HEK293T (cell line): ENCODE data around the gene C1orf115.
"Not testable (repeated sequence)": the region's sequence is repeated elsewhere in the genome, so short reads cannot be mapped to it uniquely, and the experiment has no call there.

Source experiments
- CTCF ChIA-PET: fragments of 350-600 bp; formaldehyde crosslinking; extraction: SDS; loops from one replicate; lab custom pipeline; 2021; ENCODE audit warnings: antibody characterized with exemption, inconsistent platforms; lab: Yijun Ruan, JAX
- POLR2A ChIA-PET: fragments of 350-600 bp; formaldehyde crosslinking; extraction: SDS; loops from one replicate; lab custom pipeline; 2020; ENCODE audit warnings: antibody characterized with exemption, inconsistent platforms; lab: Yijun Ruan, JAX
- DNase-seq: peaks from one replicate; pipeline ENCODE4 v3.0.0; 2012; ENCODE audit warnings: mixed read lengths; ENCODE audit errors: extremely low spot score
- ARNT ChIP-seq: fragments of 450-650 bp; IDR thresholded peaks from 2 replicates; pipeline ENCODE4 v1.6.1; 2017; ENCODE audit warnings: mild to moderate bottlenecking
- BHLHE40 ChIP-seq: fragments of 450-650 bp; IDR thresholded peaks from 2 replicates; pipeline ENCODE4 v1.6.1; 2016; ENCODE audit warnings: mild to moderate bottlenecking, moderate library complexity, borderline replicate concordance
- CTBP1 ChIP-seq: fragments of 450-650 bp; IDR thresholded peaks from 2 replicates; pipeline ENCODE4 v1.6.1; 2016; ENCODE audit warnings: borderline replicate concordance
- ELF4 ChIP-seq: fragments of 450-650 bp; IDR thresholded peaks from 2 replicates; pipeline ENCODE4 v1.6.1; 2017; ENCODE audit warnings: antibody characterized with exemption
- FOXA1 ChIP-seq: fragments of 450-650 bp; IDR thresholded peaks from 2 replicates; pipeline ENCODE4 v1.6.1; 2016; ENCODE audit warnings: mild to moderate bottlenecking
- FOXK2 ChIP-seq: fragments of 450-650 bp; IDR thresholded peaks from 2 replicates; pipeline ENCODE4 v1.6.1; 2016; ENCODE audit warnings: mild to moderate bottlenecking
- FOXM1 ChIP-seq: fragments of 450-650 bp; IDR thresholded peaks from 2 replicates; pipeline ENCODE4 v1.6.1; 2017; ENCODE audit warnings: mild to moderate bottlenecking, borderline replicate concordance
- HDGF ChIP-seq: fragments of 450-650 bp; IDR thresholded peaks from 2 replicates; pipeline ENCODE4 v1.6.1; 2017; ENCODE audit warnings: antibody characterized with exemption, borderline replicate concordance
- L3MBTL2 ChIP-seq: fragments of 450-650 bp; conservative IDR thresholded peaks from 2 replicates; pipeline ENCODE4 v1.6.1; 2016; ENCODE audit warnings: mild to moderate bottlenecking
- LEF1 ChIP-seq: fragments of 450-650 bp; IDR thresholded peaks from 2 replicates; pipeline ENCODE4 v1.6.1; 2017; ENCODE audit warnings: mild to moderate bottlenecking, borderline replicate concordance
- NFRKB ChIP-seq: fragments of 450-650 bp; IDR thresholded peaks from 2 replicates; pipeline ENCODE4 v1.6.1; 2016; ENCODE audit warnings: mild to moderate bottlenecking, moderate library complexity
- SP1 ChIP-seq: fragments of 450-650 bp; IDR thresholded peaks from 2 replicates; pipeline ENCODE4 v1.6.1; 2017
- SUZ12 ChIP-seq: fragments of 450-650 bp; IDR thresholded peaks from 2 replicates; pipeline ENCODE4 v1.6.1; 2016; ENCODE audit warnings: mild to moderate bottlenecking
- TARDBP ChIP-seq: fragments of 450-650 bp; IDR thresholded peaks from 2 replicates; pipeline ENCODE4 v1.6.1; 2016
- ZNF384 ChIP-seq: fragments of 450-650 bp; IDR thresholded peaks from 2 replicates; pipeline ENCODE4 v1.6.1; 2016
- TF ChIP-seq, protein P1 (sequence below): fragments of 450-650 bp; IDR thresholded peaks from 2 replicates; pipeline ENCODE4 v1.6.1; 2016

Gene C1orf115

DNA sequence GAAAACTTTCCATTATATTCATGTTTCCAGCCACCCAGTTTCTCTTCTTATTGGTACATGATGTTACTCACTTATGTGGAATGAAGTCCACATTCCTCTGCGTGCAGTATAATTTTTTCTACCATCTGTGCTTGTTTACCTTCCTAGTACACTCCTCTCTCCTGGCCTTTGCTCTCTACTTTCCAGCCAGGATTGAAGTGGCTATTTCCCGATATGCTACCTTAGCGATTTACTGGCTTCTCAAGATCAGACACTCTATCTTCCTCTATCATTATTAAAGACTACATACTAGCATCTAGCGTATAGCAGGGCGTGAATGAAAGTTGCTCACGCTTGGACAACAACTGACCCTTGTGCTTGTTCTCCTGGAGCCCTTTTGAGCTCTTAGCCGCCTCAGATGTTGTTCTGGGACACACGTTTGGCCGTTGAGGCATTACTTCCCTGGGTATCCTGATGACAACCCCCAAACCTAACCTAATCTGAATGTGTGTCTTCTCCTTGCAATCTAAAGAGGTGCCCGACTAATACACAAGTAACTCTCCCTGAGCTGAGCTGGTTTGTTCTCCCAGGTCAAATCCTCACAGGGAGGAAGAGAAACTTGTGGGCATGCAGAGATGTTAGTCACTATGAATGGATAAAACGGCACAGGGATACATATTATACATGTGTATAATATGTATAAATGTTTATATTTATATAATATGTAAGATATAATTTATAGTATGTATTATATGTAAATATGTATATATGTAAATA lies 44.6 kb downstream of the C1orf115 start:
- DNase-seq: no peak
- ChIA-PET POLR2A (interaction anchor here (2.3 kb wide), 1 partner anchor 13 kb away, joined by 22 read pairs; the partner anchor contains the start of gene MTARC2), CTCF (no interaction called here)
- no peak for TF ChIP-seq ZNF384
- TF ChIP-seq L3MBTL2: no peak
- no peak for TF ChIP-seq HDGF
- TF ChIP-seq, protein P1, sequence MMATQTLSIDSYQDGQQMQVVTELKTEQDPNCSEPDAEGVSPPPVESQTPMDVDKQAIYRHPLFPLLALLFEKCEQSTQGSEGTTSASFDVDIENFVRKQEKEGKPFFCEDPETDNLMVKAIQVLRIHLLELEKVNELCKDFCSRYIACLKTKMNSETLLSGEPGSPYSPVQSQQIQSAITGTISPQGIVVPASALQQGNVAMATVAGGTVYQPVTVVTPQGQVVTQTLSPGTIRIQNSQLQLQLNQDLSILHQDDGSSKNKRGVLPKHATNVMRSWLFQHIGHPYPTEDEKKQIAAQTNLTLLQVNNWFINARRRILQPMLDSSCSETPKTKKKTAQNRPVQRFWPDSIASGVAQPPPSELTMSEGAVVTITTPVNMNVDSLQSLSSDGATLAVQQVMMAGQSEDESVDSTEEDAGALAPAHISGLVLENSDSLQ: no peak
- no peak for TF ChIP-seq SP1
- TF ChIP-seq BHLHE40: no peak
- no peak for TF ChIP-seq NFRKB
- no peak for TF ChIP-seq FOXM1
- TF ChIP-seq TARDBP: no peak

DNA sequence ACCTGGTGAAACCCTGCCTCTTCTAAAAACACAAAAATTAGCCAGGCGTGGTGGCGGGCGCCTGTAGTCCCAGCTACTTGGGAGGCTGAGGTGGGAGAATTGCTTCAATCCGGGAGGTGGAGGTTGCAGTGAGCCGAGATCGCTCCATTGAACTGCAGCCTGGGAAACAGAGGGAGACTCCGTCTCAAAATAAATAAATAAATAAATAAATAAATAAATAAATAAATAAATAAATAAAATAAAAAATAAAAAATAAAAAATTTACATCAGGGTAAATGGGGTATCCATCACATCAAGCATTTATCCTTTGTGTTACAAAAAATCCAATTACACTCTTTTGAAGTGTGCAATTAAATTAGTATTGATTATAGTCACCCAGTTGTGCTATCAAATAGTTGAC lies 46.1 kb downstream of the C1orf115 start:
- POLR2A ChIA-PET, CTCF ChIA-PET, DNase-seq: not testable (repeated sequence)

DNA sequence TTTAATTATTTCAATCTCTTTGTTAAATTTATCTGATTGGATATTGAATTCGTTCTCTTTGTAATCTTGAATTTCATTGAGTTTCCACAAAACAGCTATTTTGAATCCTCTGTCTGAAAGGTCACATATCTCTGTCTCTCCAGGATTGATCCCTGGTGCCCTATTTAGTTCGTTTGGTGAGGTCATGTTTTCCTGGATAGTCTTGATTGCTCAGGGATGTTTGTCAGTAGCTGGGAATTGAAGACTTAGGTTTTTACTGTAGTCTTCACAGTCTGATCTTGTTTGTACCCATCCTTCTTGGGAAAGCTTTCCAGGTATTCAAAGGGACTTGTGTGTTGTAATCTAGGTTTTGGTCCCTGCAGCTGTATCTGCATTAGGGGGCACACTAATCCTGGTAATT lies 51.2 kb downstream of the C1orf115 start:
- ChIA-PET CTCF (interaction anchor here (1.0 to 2.8 kb wide), 2 partner anchors 8 to 19 kb away, joined by 5 to 9 read pairs; no protein-coding TSS in a partner anchor), POLR2A (no interaction called here)
- no peak for DNase-seq

DNA sequence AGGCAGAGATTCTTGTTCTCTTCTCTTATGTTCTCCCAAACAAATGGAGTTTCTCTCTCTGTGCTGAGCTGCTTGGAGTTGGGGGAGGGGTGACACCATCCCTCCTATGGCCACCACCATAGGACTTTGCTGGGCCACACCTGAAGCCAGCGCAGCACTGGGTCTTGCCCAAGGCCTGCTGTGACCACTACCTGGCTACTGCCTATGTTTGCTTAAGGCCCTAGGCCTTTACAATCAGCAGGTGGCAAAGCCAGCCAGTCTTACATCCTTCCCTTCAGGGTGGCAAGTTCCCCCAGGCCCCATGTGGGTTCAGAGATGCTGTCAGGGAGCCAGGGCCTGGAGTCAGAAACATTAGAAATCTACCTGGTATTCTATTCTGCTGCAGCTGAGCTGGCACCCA lies 51.7 kb downstream of the C1orf115 start:
- CTCF ChIA-PET: interaction anchor here (1.0 to 2.8 kb wide), 2 partner anchors 9 to 19 kb away, joined by 5 to 9 read pairs; no protein-coding TSS in a partner anchor
- DNase-seq: no peak
- no peak for TF ChIP-seq NFRKB
- no peak for TF ChIP-seq CTBP1
- POLR2A ChIA-PET: no interaction called here

More for the DNA sequence above, 51.2 kb downstream of the C1orf115 start:
- no peak for TF ChIP-seq NFRKB
- no peak for TF ChIP-seq ELF4
- TF ChIP-seq LEF1: no peak
- no peak for TF ChIP-seq L3MBTL2
- TF ChIP-seq CTBP1: no peak
- no peak for TF ChIP-seq BHLHE40
- no peak for TF ChIP-seq ZNF384
- TF ChIP-seq TARDBP: no peak
- TF ChIP-seq FOXA1: no peak
- TF ChIP-seq FOXM1: no peak
- TF ChIP-seq SUZ12: no peak
- no peak for TF ChIP-seq HDGF
- TF ChIP-seq SP1: no peak
- TF ChIP-seq ARNT: no peak
- no peak for TF ChIP-seq FOXK2
- TF ChIP-seq, protein P1: no peak

DNA sequence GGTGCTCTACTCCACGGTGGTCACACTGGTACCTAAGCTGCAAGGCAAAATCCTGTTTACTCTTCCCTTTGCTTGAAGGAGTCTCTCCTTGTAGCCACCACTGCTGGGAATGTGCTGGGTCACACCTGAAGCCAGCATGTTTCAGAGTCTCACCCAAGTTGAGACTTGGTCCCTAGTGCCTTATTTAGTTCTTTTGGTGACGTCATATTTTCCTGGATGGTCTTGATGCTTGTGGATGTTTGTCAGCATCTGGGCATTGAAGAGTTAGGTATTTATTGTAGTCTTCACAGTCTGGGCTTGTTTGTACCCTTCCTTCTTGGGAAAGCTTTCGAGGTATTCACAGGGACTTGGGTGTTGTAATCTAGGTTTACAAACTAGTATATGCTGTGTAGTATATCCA lies 52.4 kb downstream of the C1orf115 start:
- DNase-seq: no peak
- ChIA-PET POLR2A (no interaction called here), CTCF (interaction anchor here (2.8 kb wide), 1 partner anchor 9 kb away, joined by 9 read pairs; no protein-coding TSS in a partner anchor)
- TF ChIP-seq SP1 (no peak), ELF4 (no peak), CTBP1 (no peak), LEF1 (no peak), FOXK2 (no peak), ARNT (no peak), TARDBP (no peak)
- TF ChIP-seq, protein P1: no peak

DNA sequence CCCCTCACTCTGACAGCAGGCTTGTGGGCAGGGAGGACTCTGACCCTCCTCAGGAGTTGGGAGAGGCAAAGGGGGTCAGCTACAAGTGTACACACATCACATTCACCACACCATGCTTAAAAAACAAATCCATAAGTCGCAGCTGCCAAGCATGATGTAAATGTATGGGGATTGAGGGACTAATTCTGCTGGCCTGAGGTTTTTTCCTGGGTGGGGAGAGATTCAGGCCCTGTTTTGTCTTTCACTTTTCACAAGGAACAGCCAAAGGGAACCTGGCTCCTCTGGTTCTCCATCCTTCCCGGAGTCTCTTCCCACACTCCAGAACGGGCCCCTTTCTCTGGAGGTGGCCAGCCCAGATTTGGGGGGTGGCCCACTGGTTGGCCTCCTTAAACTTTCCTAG lies 56.7 kb downstream of the C1orf115 start:
- DNase-seq: no peak
- no peak for TF ChIP-seq L3MBTL2
- no peak for TF ChIP-seq TARDBP
- no peak for TF ChIP-seq ZNF384
- TF ChIP-seq FOXA1: no peak
- TF ChIP-seq ARNT: no peak
- TF ChIP-seq FOXK2: no peak
- TF ChIP-seq SUZ12: no peak
- ChIA-PET CTCF (interaction anchor here (4.0 kb wide), 1 partner anchor 14 kb away, joined by 21 read pairs; no protein-coding TSS in a partner anchor), POLR2A (interaction anchor here (1.7 to 2.8 kb wide), 3 partner anchors 8 to 13 kb away, joined by 4 to 22 read pairs (median 7); no protein-coding TSS in a partner anchor)
